Kidney (tissue), 14 donors: ENCODE results near the gene SELENBP1. TPM values are rescaled to one million over a fixed set of nuclear protein-coding genes. Genes with fewer than 3 reads are reported as not detected.
A peak's percentile ranks its signal among the peaks of the same experiment; 100 is the strongest.

Experiments
- DNase-seq, 5 donors: peaks; one replicate each; pipeline ENCODE4 v3.0.0-alpha.2; 2013 to 2020
- FAIRE-seq: peaks from 2 replicates; lab custom pipeline; 2012; peaks lifted over from hg19 to GRCh38; lab: Jason Lieb, UNC
- H3K27ac ChIP-seq, 2 donors: one replicate each; pipeline ENCODE4 v1.7.0; 2013; ENCODE audit warnings: low read depth in 2 of 2, low read length in 2 of 2, inconsistent platforms in 1 of 2
- H3K27me3 ChIP-seq: one replicate; pipeline ENCODE4 v1.7.1; 2013; ENCODE audit warnings: low read length, inconsistent platforms; ENCODE audit not compliant: control insufficient read depth, insufficient read depth
- H3K36me3 ChIP-seq, 3 donors: one replicate each; pipeline versions ENCODE4 v1.7.0 to v1.7.1; 2013; ENCODE audit warnings: low read length in 3 of 3, control low read depth in 1 of 3, inconsistent platforms in 1 of 3; ENCODE audit not compliant: insufficient read depth in 3 of 3, control insufficient read depth in 2 of 3
- H3K4me1 ChIP-seq, 3 donors: one replicate each; pipeline versions ENCODE4 v1.7.0 to v1.7.1; 2013; ENCODE audit warnings: low read length in 3 of 3, inconsistent platforms in 1 of 3, low read depth in 1 of 3; ENCODE audit not compliant: control insufficient read depth in 2 of 3, insufficient read depth in 2 of 3
- H3K4me3 ChIP-seq, 3 donors: one replicate each; pipeline versions ENCODE4 v1.7.0 to v1.8.1; 2013; ENCODE audit warnings: low read length in 3 of 3, control low read depth in 1 of 3, inconsistent platforms in 1 of 3
- H3K9ac ChIP-seq, 3 donors: one replicate each; pipeline versions ENCODE4 v1.7.0 to v1.7.1; 2013; ENCODE audit warnings: low read length in 3 of 3, control low read depth in 1 of 3, inconsistent platforms in 1 of 3
- H3K9me3 ChIP-seq, 3 donors: one replicate each; pipeline versions ENCODE4 v1.7.0 to v1.7.1; 2013; ENCODE audit warnings: low read length in 3 of 3, control low read depth in 1 of 3, inconsistent platforms in 1 of 3; ENCODE audit not compliant: control insufficient read depth in 2 of 3, insufficient read depth in 1 of 3
- intact Hi-C: fragments of 100-400 bp; cut with DNase I; formaldehyde crosslinking; loops from one replicate; pipeline ENCODE4 v1.11.1; 2022
- polyA plus RNA-seq: library from polyadenylated mRNA; stranded (reverse); fragments of 350-450 nt; fragmentation: Illumina TruSeq; extraction: RNeasy Lipid Tissue Mini Kit (QIAGEN cat#74804); gene quantifications from one replicate; pipeline ENCODE4 v1.2.3, GENCODE V29; 2014; ENCODE audit warnings: low read depth, low replicate concordance; ENCODE audit not compliant: insufficient read depth
- total RNA-seq: library from RNA; stranded (reverse); fragmentation: NEBNext Ultra II Directional; extraction: Animal tissue kit (Norgen Biotek cat#: 25700); gene quantifications from one replicate; pipeline ENCODE4 v1.2.1, GENCODE V29; 2021
- TF ChIP-seq, protein P1 (sequence below): IDR thresholded peaks from 3 replicates; pipeline ENCODE4 v1.5.1; 2012; ENCODE audit warnings: mild to moderate bottlenecking, moderate library complexity, borderline replicate concordance; ENCODE audit not compliant: insufficient read depth; ENCODE audit errors: extremely low read depth
- donor health status: control.
- donor health status: control.
- donor health status: control.
- donor health status: control.
- donor health status: control.
- donor health status: DM: yes; HTN: yes; CAD: no.
- donor health status: Normal renal cell carcinoma (clear cell type).

SELENBP1 gene
- total and polyA plus RNA-seq, 2 donors from 2014 or later: 50.0 to 161 TPM

DNA sequence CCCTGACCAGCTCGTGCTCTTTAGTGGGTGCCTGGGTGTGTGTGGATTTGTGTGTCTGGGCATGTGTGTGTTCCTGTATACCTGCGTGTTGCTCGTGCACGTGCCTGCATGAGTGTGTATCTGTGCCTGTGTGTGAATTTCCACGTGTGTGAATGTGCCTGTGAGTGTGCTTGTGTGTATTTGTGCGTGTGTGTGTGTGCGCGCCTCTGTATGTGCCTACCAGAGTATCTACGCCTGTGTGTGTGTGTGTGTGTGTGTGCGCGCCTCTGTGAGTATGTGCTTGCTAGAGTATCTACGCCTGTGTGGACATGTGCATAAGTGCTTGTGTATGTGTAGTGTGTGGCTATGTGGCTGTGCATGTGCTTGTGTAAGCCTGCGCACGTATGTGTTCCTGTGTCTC, 691 bp upstream of the SELENBP1 start:
- intact Hi-C loops: no loop called here
- H3K27ac ChIP-seq: no peak overlapping the region
- FAIRE-seq (no peak), DNase-seq (no peak)
- no peak overlapping the region for H3K4me3 ChIP-seq
- H3K4me1 ChIP-seq: peaks cover 0 to 39% (median 37%) of the 10 kb centered on the region in 3 donors
- TF ChIP-seq, protein P1, sequence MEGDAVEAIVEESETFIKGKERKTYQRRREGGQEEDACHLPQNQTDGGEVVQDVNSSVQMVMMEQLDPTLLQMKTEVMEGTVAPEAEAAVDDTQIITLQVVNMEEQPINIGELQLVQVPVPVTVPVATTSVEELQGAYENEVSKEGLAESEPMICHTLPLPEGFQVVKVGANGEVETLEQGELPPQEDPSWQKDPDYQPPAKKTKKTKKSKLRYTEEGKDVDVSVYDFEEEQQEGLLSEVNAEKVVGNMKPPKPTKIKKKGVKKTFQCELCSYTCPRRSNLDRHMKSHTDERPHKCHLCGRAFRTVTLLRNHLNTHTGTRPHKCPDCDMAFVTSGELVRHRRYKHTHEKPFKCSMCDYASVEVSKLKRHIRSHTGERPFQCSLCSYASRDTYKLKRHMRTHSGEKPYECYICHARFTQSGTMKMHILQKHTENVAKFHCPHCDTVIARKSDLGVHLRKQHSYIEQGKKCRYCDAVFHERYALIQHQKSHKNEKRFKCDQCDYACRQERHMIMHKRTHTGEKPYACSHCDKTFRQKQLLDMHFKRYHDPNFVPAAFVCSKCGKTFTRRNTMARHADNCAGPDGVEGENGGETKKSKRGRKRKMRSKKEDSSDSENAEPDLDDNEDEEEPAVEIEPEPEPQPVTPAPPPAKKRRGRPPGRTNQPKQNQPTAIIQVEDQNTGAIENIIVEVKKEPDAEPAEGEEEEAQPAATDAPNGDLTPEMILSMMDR: no peak
- no peak overlapping the region for H3K9ac ChIP-seq
- no peaks in the 10 kb centered on the region for H3K27me3 ChIP-seq
- no peaks in the 10 kb centered on the region for H3K9me3 ChIP-seq
- no peaks in the 10 kb centered on the region for H3K36me3 ChIP-seq

DNA sequence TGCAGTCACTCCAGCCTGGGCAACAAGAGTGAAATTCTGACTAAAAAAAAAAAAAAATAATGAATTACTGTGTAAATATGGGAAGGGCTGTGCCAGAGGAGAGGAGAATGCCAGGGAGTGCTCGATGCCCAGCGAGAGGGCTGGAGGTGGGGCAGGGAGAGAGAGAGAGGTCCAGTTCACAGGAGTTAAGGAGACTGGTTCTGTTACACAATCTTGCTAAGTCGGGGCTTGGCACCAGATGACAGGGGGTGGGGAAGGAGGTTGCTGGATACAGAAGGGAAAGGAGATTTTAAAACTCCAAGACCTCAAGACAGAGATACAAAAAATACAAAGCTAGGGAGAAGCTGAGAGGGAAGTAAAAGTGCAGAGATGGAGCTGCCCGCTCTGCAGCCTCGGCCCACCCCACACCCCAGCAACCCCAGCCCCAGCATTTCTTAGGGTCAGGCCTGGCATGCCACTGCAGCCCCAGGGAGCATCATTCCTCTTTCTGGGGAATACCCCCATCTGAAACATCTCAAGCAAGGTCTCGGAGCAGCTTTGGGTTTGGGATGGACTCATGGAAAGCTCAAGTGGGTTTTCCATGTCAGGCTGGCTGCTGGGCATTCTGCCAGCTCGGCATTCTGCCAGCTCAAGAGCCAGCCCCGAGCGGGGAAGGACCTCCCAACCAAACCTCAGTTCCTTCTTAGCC, 991 bp downstream of the SELENBP1 start:
- FAIRE-seq: no peak
- peak overlapping the region in 1 of 3 donors; percentile 79 for H3K9ac ChIP-seq
- intact Hi-C loops: no loop called here
- peak; percentile 35 to 84 (median 63) for DNase-seq
- H3K27ac ChIP-seq: peak overlapping the region; percentile 85 to 93
- peak overlapping the region in 2 of 3 donors; percentile 65 to 87 for H3K4me3 ChIP-seq
- no peaks in the 10 kb centered on the region for H3K9me3 ChIP-seq
- peaks cover 0 to 48% (median 45%) of the 10 kb centered on the region in 3 donors for H3K4me1 ChIP-seq
- peaks cover 0 to 3% (median 1%) of the 10 kb centered on the region in 3 donors for H3K36me3 ChIP-seq
- TF ChIP-seq, protein P1: no peak
- H3K27me3 ChIP-seq: no peaks in the 10 kb centered on the region

- intact Hi-C loops: no loop called here
- Histone ChIP-seq H3K9ac (peak overlapping the region in 1 of 3 donors; percentile 48), H3K27me3 (no peaks in the 10 kb centered on the region), H3K36me3 (peaks cover 0 to 14% (median 3%) of the 10 kb centered on the region in 3 donors), H3K4me3 (no peak overlapping the region), H3K27ac (peak overlapping the region in 1 of 2 donors; percentile 79), H3K4me1 (peaks cover 0 to 48% (median 45%) of the 10 kb centered on the region in 3 donors), H3K9me3 (no peaks in the 10 kb centered on the region)
- FAIRE-seq (no peak), DNase-seq (peak in 1 of 5 donors; percentile 73)
- TF ChIP-seq, protein P1: no peak
These were observed 2.1 kb downstream of the SELENBP1 start for GRCh38 chr1:151370211-151370911.
